Naive B cell (primary cell): ENCODE measurements around the gene REG3G. TPM values are rescaled to one million over a fixed set of nuclear protein-coding genes. Genes with fewer than 3 reads are reported as not detected.

Source experiments
- ATAC-seq, 2 donors: fragments of 150-1000 bp; cut with Tn5 transposase; 2 replicates each; pipeline ENCODE4 v1.10.0; 2021; ENCODE audit warnings: low read depth in 2 of 2, mild to moderate bottlenecking in 2 of 2, moderate library complexity in 2 of 2
- DNase-seq: peaks from one replicate; pipeline ENCODE4 v3.0.0; 2022
- H3K27ac Mint-ChIP-seq, 6 donors: one replicate each; pipeline ENCODE4 v1.8.0; 2020 to 2022; ENCODE audit warnings: mild to moderate bottlenecking in 6 of 6, mixed read lengths in 6 of 6, moderate library complexity in 5 of 6, inconsistent platforms in 2 of 6
- H3K27me3 Mint-ChIP-seq, 3 donors: one replicate each; pipeline ENCODE4 v1.8.0; 2021 to 2022; ENCODE audit warnings: mixed read lengths in 3 of 3, mild to moderate bottlenecking in 1 of 3
- H3K36me3 Mint-ChIP-seq, 2 donors: one replicate each; pipeline ENCODE4 v1.8.0; 2020 to 2022; ENCODE audit warnings: mixed read lengths in 2 of 2, inconsistent platforms in 1 of 2, mild to moderate bottlenecking in 1 of 2
- H3K4me1 Mint-ChIP-seq, 3 donors: one replicate each; pipeline ENCODE4 v1.8.0; 2020 to 2022; ENCODE audit warnings: mixed read lengths in 3 of 3, inconsistent platforms in 1 of 3, mild to moderate bottlenecking in 1 of 3, moderate library complexity in 1 of 3
- H3K4me3 Mint-ChIP-seq, 8 donors: one replicate each; pipeline ENCODE4 v1.8.0; 2020 to 2022; ENCODE audit warnings: mild to moderate bottlenecking in 8 of 8, mixed read lengths in 8 of 8, moderate library complexity in 8 of 8, inconsistent platforms in 2 of 8
- H3K9me3 Mint-ChIP-seq, 7 donors: one replicate each; pipeline ENCODE4 v1.8.0; 2020 to 2022; ENCODE audit warnings: mixed read lengths in 7 of 7, mild to moderate bottlenecking in 5 of 7, inconsistent platforms in 2 of 7, moderate library complexity in 1 of 7
- polyA plus RNA-seq, 6 donors: library from polyadenylated mRNA; unstranded; fragments of 300-500 nt; fragmentation: Illumina TruSeq; gene quantifications; one replicate each; pipeline ENCODE4 v1.2.3, GENCODE V29; 2021; ENCODE audit warnings: low read depth in 6 of 6

REG3G gene
- not detected for polyA plus RNA-seq

DNA sequence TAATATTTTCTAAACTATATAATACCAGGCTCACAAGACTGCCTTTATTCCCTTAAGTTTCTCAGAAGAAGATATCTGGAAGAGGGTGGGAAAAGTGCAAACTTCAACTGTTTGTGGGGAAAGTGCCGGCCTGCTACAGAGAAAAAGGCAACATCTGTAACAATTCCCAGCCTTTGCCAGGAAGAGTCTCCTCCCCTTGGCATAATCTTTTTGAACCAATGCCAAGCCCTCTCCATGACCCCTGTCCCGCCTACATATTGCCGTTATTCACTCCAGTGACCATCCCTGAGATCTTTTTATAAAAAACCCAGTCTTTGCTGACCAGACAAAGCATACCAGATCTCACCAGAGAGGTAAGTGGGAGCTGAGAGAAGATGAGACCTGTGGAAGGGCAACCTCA lies at the start of gene REG3G:
Gene REG3G (plus strand): TSS at position 282 of the 400 bp plus-strand sequence. CDS start 392 bp downstream, outside the sequence.
- ATAC-seq: no peak
- Mint-ChIP-seq H3K36me3 (no peaks in the 10 kb centered on the region), H3K4me3 (no peak within 1 kb of the TSS), H3K27me3 (peaks cover 15 to 25% (median 21%) of the 10 kb centered on the region in 3 donors), H3K4me1 (no peaks in the 10 kb centered on the region), H3K9me3 (peaks cover 0 to under 1% (median 0%) of the 10 kb centered on the region in 7 donors), H3K27ac (peak within 1 kb of the TSS in 1 of 6 donors; percentile 32)
- DNase-seq: no peak

DNA sequence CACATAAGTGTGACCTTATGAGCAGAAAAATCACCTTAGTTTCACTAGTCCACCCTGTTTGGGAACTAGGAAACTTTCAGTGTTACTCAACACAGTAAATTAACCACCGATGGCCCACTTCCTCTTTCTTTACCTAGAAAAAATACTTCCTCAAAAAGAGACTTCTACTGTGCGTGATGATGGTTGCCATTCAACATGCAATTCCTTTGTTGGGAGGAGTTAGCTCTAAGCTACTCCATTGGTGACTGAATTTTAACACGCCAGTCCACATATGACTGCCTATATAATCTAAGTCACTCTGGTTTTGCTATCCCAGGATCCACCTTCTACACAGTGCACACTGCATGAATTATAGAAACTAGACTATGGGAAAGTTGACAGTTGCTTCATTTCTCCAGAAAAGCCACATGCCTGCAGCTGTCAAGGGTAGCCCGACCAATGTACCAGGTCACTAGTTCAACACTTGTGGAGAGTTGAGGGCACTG lies 47.8 kb upstream of the REG3G start:
- ATAC-seq (peak; percentile 91 to 94), DNase-seq (peak; percentile 54)
- peaks cover 11 to 20% (median 16%) of the 10 kb centered on the region in 3 donors for H3K4me1 Mint-ChIP-seq
- H3K27ac Mint-ChIP-seq: peak overlapping the region in 2 of 6 donors; percentile 47 to 66
- H3K36me3 Mint-ChIP-seq: no peaks in the 10 kb centered on the region
- peak overlapping the region in 2 of 8 donors; percentile 15 to 72 for H3K4me3 Mint-ChIP-seq
- peaks cover 8 to 15% (median 14%) of the 10 kb centered on the region in 3 donors for H3K27me3 Mint-ChIP-seq
- peaks cover 0 to 5% (median 3%) of the 10 kb centered on the region in 7 donors for H3K9me3 Mint-ChIP-seq

DNA sequence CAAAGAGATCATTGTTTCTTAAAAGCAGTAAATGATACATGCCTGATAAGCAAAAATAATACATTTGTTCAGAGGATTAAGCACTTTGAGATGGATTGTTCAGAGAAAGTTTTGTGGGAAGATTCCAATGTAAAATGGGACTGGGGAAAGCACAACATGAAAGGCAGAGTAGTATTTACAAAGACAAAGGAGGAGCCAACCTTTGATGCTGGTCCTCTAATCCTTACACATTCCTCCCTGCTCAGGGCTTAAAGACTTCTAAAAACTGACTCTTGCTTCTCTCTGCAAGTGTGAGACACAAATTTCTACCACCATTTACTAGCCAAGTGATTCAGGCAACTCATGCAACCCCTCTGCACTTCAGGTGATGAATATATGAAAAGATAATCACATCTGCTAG lies 47.2 kb upstream of the REG3G start:
- peaks cover 0 to 5% (median 3%) of the 10 kb centered on the region in 7 donors for H3K9me3 Mint-ChIP-seq
- no peak for ATAC-seq

DNA sequence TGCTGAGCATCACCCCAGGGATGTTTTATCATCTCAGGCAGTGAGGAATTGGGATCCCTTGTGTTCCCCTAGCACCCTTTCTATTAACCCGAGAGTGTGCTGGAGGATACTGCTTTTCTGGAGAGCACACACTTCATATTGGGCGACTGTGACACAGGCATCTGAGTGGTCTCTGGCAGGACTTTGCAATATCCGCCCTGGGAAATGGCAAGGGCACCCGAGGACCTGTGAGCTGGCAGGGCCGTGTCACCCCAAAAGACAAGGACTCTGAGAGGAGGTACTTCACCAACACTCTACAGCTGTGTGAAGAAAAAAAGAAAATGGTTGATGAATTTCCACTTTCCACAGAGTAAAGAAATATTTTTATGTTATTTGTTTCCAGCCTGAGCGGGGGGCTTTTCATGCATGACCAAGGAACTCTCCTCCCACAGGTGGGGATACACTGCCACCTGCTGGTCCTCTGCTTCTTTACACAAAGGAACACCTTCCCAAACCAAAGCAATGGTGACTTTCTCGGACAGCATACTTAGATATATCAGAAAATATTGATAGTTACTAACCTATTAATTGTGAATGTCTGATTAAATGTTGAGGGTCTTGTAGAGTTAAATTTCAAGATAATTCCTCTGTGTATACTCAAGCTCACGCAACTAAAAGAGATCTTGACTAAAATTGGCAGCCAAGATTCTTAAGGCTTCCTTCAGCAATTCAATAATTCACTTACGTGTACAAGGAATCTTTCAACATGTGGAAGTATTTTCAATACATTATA lies 45.9 kb upstream of the REG3G start:
- Mint-ChIP-seq H3K36me3 (no peaks in the 10 kb centered on the region), H3K4me1 (peaks cover 11 to 20% (median 16%) of the 10 kb centered on the region in 3 donors), H3K27me3 (peaks cover 8 to 20% (median 11%) of the 10 kb centered on the region in 3 donors), H3K4me3 (peak overlapping the region in 1 of 8 donors; percentile 9), H3K27ac (no peak overlapping the region), H3K9me3 (peaks cover 0 to 5% (median 0%) of the 10 kb centered on the region in 7 donors)
- peak in 1 of 2 donors; percentile 23 for ATAC-seq
- peak; percentile 21 for DNase-seq

More for the DNA sequence above, 47.2 kb upstream of the REG3G start:
- no peak for DNase-seq
- Mint-ChIP-seq H3K27ac (peak overlapping the region in 1 of 6 donors; percentile 66), H3K4me3 (no peak overlapping the region), H3K36me3 (no peaks in the 10 kb centered on the region), H3K4me1 (peaks cover 11 to 20% (median 16%) of the 10 kb centered on the region in 3 donors), H3K27me3 (peaks cover 8 to 15% (median 14%) of the 10 kb centered on the region in 3 donors)

DNA sequence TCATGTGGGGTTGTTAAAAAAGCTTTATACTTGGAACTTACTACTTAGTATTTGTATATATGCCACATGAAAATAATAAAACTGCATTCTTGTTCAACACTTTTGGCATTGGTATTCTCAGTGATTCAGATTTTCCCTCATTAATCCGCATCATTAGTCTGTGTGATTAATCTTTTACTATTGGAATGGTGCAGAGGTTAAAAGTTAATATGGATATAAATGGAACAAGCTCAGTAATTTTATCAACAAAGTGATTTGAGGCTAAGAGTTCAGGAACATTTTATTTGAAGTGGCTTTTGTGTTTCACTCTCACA lies 45.4 kb upstream of the REG3G start:
- ATAC-seq (no peak), DNase-seq (no peak)
- Mint-ChIP-seq H3K9me3 (peaks cover 0 to 5% (median 0%) of the 10 kb centered on the region in 7 donors), H3K4me1 (peaks cover 11 to 20% (median 16%) of the 10 kb centered on the region in 3 donors), H3K36me3 (no peaks in the 10 kb centered on the region), H3K27ac (no peak overlapping the region), H3K27me3 (peaks cover 8 to 22% (median 11%) of the 10 kb centered on the region in 3 donors), H3K4me3 (no peak overlapping the region)

DNA sequence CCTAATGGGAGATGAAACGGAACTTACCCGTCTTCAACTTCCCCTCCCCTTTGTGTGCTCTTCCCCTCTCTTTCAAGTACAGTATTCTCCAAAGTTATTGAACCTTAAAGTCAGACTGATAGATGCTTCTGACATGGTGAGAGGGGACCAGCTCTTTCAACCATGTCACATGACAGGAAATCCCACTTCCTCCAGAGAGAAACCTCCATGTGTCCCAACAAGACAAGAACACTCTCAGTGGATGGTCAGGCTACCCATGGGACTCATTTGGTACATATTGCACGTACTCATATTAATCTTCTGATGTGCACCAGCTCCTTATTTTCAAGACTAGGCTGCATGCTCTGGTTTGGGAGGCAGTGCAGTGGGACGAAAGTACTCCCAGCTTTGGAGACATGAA lies 44.6 kb upstream of the REG3G start:
- ATAC-seq (no peak), DNase-seq (no peak)
- peak overlapping the region in 1 of 8 donors; percentile 11 for H3K4me3 Mint-ChIP-seq
- H3K36me3 Mint-ChIP-seq: no peaks in the 10 kb centered on the region
- H3K9me3 Mint-ChIP-seq: peaks cover 0 to 5% (median 0%) of the 10 kb centered on the region in 7 donors
- H3K4me1 Mint-ChIP-seq: peaks cover 11 to 20% (median 16%) of the 10 kb centered on the region in 3 donors
- no peak overlapping the region for H3K27ac Mint-ChIP-seq
- H3K27me3 Mint-ChIP-seq: peaks cover 8 to 22% (median 11%) of the 10 kb centered on the region in 3 donors

DNA sequence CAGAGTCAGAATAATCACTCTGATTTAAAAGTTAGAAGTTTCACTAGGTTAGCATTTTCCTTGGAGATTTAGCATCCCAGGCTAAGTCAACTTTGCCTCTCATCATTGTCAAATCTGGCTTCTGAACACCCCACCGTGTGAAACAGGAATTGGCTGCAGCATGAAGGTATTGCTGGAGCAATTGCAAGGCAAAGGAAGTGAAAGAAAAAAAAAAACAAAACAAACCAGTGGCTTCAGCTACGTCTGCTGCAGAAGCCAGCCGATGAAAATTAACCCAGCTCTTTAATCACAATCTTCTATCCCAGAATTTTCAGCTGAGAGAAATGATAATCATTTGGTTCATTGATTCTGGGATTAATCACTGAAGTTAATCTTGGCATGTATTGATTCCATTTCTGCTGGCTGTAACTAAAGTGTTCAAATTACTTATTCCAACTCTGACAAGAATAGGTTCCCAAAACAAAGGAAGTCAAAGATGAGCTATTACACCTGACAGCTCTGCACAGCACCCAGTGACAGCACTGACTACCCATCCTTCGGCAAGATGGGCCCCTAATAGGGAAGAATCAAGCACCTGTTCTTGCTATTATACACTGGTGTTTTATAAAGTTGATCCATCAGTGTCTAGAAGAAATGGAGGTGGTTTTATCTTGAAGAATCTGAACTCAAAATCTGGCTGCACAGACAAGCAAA lies 42.7 kb upstream of the REG3G start:
- no peak overlapping the region for H3K27ac Mint-ChIP-seq
- ATAC-seq: no peak
- peaks cover 8 to 22% (median 11%) of the 10 kb centered on the region in 3 donors for H3K27me3 Mint-ChIP-seq
- peaks cover 5 to 12% (median 10%) of the 10 kb centered on the region in 3 donors for H3K4me1 Mint-ChIP-seq
- no peaks in the 10 kb centered on the region for H3K36me3 Mint-ChIP-seq
- no peak for DNase-seq
- no peak overlapping the region for H3K4me3 Mint-ChIP-seq
- peaks cover 0 to 5% (median 0%) of the 10 kb centered on the region in 7 donors for H3K9me3 Mint-ChIP-seq

DNA sequence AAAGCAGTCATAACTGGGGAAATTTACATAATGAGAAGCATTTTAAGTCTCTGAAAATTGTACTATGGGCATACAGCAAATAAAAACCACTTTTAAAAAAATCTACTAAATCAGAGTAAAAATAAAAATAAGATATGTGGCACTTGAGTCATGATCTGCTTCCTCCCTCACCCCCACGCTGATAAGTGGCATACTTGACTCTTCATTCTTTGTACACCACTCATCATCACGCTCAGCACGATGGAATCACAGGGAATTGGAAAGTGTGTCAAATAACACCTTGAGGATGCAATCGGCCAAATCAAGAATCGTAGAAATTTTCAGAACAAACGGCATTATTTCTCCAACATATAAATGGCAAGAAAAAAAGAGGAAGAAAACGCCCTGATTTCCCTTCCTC lies 41.1 kb upstream of the REG3G start:
- H3K4me1 Mint-ChIP-seq: peaks cover 0 to 5% (median 4%) of the 10 kb centered on the region in 3 donors
- H3K27me3 Mint-ChIP-seq: peaks cover 8 to 22% (median 11%) of the 10 kb centered on the region in 3 donors
- ATAC-seq (no peak), DNase-seq (no peak)
- no peak overlapping the region for H3K27ac Mint-ChIP-seq
- H3K9me3 Mint-ChIP-seq: peaks cover 0 to 2% (median 0%) of the 10 kb centered on the region in 7 donors
- no peak overlapping the region for H3K4me3 Mint-ChIP-seq
- no peaks in the 10 kb centered on the region for H3K36me3 Mint-ChIP-seq

DNA sequence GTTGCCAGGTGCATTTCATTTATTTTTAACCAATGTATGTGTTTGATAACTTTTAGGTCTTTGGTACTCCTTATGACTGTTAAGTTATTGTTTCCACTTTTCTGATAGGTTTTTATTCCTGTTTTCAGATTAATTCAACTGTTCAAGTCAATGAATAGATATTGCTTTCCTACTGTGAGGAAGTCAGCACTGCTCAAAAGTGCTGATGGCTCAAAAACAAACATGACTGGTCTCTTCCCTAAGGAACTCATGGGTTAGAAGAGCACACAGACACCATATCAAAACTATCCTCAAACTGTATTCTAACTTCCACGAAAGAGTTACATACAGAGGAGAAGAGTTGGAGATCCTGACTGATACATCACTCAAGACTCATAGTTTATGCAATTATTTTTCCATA lies 39.9 kb upstream of the REG3G start:
- peaks cover 0 to 2% (median 0%) of the 10 kb centered on the region in 7 donors for H3K9me3 Mint-ChIP-seq
- no peak overlapping the region for H3K4me3 Mint-ChIP-seq
- H3K27me3 Mint-ChIP-seq: peaks cover 6 to 22% (median 9%) of the 10 kb centered on the region in 3 donors
- H3K27ac Mint-ChIP-seq: no peak overlapping the region
- H3K4me1 Mint-ChIP-seq: peaks cover 0 to 5% (median 4%) of the 10 kb centered on the region in 3 donors
- ATAC-seq: no peak
- H3K36me3 Mint-ChIP-seq: no peaks in the 10 kb centered on the region
- DNase-seq: no peak

DNA sequence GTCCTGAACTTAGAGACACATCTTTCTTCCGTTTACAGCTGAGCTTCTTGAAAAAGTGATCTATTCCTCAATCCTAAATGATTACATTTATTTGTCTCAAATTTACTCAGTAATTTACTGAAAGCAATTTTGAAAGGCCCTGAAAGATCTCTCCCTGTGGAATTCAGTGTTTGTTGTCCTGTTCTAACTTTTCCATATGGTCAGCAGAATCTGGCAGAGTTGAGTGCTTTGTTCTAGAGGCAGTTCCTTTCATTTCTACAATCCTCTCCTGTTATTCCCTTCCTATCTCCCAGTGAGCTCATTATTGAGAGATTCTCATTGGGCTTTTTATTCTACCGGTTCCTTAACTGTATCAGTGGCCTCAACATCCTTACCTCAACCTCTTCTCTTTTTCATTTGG lies 36.5 kb upstream of the REG3G start:
- no peak overlapping the region for H3K27ac Mint-ChIP-seq
- peaks cover 2 to 11% of the 10 kb centered on the region in 2 donors for H3K36me3 Mint-ChIP-seq
- H3K9me3 Mint-ChIP-seq: peaks cover 0 to 5% (median 0%) of the 10 kb centered on the region in 7 donors
- DNase-seq: no peak
- peaks cover 21 to 28% (median 21%) of the 10 kb centered on the region in 3 donors for H3K27me3 Mint-ChIP-seq
- no peak for ATAC-seq
- no peak overlapping the region for H3K4me3 Mint-ChIP-seq
- peaks cover 18% of the 10 kb centered on the region in 3 donors for H3K4me1 Mint-ChIP-seq

DNA sequence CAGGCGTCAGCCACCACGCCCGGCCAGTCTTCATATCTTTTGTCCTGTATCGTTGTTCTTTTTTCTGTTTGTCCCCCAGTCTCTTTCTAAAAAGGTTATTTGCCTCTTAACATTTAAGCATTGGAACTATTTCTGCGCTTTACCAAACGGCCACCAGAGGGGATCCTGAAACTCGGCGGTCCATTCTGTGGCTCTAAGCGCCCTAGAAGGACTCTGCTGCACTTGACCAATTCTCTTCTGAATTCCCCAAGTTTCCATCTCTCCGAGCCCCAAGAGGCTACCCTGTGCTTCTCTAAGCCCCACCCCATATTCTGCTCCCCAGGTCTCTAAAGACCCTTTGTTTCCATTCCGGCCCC lies 33.1 kb upstream of the REG3G start:
- H3K4me3 Mint-ChIP-seq: peak overlapping the region; percentile 0 to 83 (median 73)
- peak; percentile 27 for ATAC-seq

DNA sequence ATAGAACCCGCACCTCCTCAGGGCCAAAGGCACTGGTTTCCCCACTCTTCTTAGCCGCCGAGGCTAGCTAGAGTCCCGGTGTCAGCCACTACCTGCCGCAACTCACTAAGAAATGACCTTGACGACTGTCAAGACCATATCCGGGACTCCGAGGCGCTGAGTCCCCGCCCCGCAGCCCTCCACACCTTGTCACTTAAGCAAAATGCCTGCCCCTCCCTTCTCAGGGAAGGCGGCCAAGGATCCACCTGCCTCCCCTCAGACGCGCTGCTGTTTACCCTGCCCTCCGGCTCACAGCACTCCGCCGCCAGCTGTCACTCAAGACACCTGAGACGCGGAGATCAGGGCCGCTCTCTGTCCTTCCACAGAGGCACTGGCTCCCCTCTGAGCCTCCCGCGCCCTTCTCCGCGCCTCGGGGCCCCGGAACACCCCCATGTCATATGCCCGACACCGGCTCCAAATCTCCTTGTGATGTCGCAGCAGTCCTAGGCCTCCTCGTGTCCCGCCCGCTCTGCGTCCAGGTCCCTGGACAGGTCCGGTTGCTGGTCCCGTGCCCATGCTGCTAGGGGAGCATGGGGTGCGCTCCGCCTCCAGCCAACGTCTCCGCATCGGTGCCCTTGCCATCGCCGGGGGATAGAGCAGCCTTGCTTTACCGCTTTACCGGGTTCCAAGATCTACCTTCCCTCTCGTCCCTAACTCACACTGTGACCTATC lies 32.5 kb upstream of the REG3G start:
- Mint-ChIP-seq H3K36me3 (peaks cover 9 to 16% of the 10 kb centered on the region in 2 donors), H3K9me3 (peaks cover 0 to 7% (median 0%) of the 10 kb centered on the region in 7 donors), H3K4me1 (peaks cover 19 to 22% (median 20%) of the 10 kb centered on the region in 3 donors), H3K27me3 (peaks cover 31 to 38% (median 35%) of the 10 kb centered on the region in 3 donors), H3K4me3 (peak overlapping the region; percentile 0 to 83 (median 73)), H3K27ac (peak overlapping the region in 1 of 6 donors; percentile 67)
- DNase-seq (peak; percentile 1), ATAC-seq (peak; percentile 34 to 48)

More for the DNA sequence above, 33.1 kb upstream of the REG3G start:
- H3K4me1 Mint-ChIP-seq: peaks cover 19 to 22% (median 20%) of the 10 kb centered on the region in 3 donors
- DNase-seq: no peak
- H3K27me3 Mint-ChIP-seq: peaks cover 31 to 38% (median 35%) of the 10 kb centered on the region in 3 donors
- peaks cover 9 to 16% of the 10 kb centered on the region in 2 donors for H3K36me3 Mint-ChIP-seq
- peaks cover 0 to 7% (median 0%) of the 10 kb centered on the region in 7 donors for H3K9me3 Mint-ChIP-seq
- peak overlapping the region in 1 of 6 donors; percentile 67 for H3K27ac Mint-ChIP-seq
